ENCODE data around the gene DLG2.

The DLG2 gene

GRCh38 chr11:84146826-84147225, 1480.3 kb downstream of the DLG2 start:
- H3K4me3 ChIP-seq = no peak overlapping the region
- H3K27ac ChIP-seq = no peak overlapping the region

DNA sequence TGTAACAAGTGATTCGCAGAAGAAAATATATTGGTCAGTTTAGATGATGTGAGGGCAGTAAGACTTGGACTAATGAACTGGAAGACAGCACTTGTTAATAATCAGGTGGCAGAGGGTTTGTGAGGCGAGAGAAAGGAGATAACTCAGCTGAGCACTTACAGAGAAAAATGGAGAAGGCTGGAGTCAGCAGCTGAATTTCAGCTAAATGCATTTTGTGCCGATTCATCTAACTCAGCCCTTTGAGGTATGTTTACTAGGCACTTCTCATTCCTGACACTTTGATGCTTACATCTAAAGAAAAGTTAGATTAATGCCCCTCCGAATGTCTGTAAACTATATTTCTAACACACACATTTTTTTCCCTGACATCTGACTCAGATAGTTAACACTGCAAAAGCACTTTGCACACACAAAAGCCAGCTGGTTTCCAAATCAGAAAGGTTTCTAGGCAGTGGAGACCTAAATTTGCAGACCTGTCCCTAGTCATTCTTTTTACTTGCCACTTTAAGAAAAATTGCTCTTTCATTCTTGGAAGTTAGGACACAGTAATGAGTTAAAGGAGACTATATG, 1481.4 kb downstream of the DLG2 start:
- no peak overlapping the region for H3K4me3 ChIP-seq
- H3K27ac ChIP-seq = no peak overlapping the region

GRCh38 chr11:84144531-84144930, 1482.6 kb downstream of the DLG2 start:
- Histone ChIP-seq H3K27ac (no peak overlapping the region), H3K4me3 (no peak overlapping the region)

GRCh38 chr11:84142411-84142810, 1484.7 kb downstream of the DLG2 start:
- H3K27ac ChIP-seq = no peak overlapping the region
- H3K4me3 ChIP-seq = no peak overlapping the region

DNA sequence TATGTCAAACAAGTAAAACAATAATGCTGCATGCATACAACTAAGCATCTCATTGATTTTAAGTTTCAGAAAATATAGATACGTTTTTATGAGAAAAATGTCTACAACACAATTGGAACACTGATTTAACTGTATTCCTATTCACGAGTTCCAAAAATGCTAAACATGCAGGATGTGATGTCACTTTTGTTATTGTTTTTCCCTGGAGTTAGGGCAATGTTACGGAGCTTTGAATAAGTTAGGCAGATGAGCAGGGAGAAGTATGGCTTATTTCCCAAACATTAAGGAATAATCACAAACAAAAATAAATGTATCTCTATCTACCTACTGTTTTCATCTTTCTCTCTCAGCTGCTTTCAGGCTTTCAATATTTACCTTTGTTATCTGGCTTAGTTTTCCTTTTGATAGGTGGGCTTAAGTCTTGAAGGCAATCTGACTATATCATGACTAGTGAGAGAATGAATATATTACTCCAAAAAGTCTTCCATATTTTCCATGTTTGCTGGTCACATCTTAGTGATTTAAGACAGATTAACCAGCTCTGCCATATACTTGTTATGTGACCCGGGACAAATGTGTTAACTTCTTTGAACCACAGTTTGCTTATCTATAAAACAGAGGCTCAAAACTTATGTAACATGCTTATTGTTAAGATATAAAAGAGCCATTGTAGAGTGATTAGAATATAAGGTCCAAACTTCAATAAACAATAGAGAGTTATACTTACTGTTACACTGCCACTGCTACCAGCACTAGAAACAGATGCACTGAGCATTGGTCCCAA, 1486.6 kb downstream of the DLG2 start:
- H3K4me3 ChIP-seq = no peak overlapping the region

GRCh38 chr11:84137960-84138359, 1489.2 kb downstream of the DLG2 start:
- H3K27ac ChIP-seq = no peak overlapping the region
- H3K4me3 ChIP-seq = no peak overlapping the region

More for the DNA sequence above, 1486.6 kb downstream of the DLG2 start:
- no peak overlapping the region for H3K27ac ChIP-seq

DNA sequence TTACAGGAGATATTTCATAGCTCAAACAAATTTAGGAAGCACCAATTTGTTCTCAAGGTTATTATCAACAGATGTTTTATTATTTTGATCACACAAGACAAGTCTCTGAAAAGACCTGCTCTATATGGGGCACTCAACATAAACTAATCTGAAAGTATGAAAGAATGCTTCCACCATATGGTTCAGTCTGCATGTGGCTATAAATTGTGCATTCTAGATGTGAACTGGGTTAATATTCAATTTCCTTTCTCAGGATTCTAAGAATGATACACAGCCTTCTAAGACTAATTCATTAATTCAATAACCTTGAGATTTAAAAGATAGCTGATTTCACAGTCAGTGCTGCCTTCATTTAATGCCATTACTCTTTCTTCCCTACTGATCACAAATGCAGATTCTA, 1489.6 kb downstream of the DLG2 start:
- Histone ChIP-seq H3K27ac (no peak overlapping the region), H3K4me3 (no peak overlapping the region)

- no peak overlapping the region for H3K27ac ChIP-seq
- no peak overlapping the region for H3K4me3 ChIP-seq
Observed at GRCh38 chr11:84136926-84137325, 1490.2 kb downstream of the DLG2 start.

DNA sequence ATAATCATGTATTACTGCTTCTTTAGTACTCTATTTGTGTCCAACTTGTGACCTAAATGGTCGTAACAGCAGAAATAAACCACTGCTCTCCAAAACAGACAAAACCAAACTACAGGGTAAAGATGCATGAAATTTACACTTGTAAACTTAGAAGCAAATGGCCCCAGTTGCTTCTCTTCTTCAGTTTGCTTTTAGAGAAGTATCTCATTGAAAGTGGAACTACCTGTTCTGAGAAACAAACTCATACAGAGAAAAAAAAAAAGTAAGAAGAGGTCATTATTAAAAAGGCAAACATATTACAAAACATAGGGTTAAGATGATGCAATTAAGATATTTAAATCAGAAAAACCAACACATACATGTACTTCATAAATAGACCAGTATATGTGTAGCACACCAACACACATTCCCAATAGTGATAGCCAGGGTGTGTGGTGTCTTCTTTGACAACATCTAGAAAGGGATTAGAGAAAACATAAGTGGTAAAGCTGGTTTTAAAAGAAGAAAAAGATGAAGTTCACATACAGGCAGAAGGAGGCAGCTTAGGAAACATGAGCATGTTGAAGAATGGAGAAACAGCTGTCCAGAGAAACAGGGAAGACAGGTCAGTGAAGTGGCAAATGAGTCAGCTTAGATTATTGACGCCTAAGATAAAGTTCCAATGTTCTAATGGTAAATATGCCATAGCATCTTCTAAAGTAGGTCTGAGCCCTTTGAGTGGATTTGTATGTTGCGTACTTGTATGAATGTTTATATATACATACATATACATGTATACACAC, 1496.3 kb downstream of the DLG2 start:
- no peak overlapping the region for H3K4me3 ChIP-seq
- no peak overlapping the region for H3K27ac ChIP-seq

DNA sequence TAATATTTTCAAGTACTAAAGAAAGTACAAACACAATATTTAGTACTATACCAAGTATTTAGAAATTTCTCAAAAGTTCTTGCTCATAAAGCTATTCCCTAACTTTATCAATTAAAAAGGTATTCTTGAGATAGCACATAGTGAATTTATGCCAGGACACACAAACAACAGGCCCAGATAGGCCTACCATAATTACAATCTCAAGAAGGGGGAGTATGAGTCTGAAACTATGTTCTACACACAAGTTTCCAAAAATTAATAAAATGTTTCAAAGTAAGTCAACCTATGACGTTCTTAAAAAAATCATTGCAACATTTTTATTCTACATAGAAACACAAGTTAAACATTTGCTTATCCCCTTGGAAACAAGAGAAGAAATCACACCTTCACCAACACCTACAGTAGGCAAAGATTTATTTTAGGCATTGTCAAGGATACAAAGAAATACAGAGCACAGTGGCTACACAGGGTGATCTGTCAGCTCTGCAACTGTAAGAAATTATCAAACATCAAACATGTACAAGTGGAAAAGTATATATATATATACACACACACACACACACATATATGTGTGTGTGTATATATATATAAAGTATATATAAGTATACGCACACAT, 1497.1 kb downstream of the DLG2 start:
- Histone ChIP-seq H3K4me3 (no peak overlapping the region), H3K27ac (no peak overlapping the region)

DNA sequence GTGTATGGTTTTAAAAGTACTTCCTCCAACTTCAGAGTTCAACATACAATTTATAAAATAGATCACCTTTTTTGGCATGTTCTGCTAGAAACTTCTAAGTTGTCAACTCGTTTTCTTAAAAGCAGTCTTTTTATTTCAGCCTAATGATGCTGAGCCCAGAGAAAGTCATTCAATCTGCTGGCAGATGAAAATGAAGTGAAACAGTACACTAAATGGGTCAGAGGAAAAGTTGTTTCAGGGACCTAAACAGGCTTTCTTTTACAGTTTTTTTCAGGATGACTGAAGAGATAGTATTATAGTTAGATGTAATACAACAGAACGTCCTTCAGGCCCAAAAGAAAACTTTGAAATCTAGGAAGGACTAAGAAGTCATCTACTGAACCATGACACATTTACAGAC, 1498.3 kb downstream of the DLG2 start:
- H3K27ac ChIP-seq = no peak overlapping the region
- H3K4me3 ChIP-seq = no peak overlapping the region

DNA sequence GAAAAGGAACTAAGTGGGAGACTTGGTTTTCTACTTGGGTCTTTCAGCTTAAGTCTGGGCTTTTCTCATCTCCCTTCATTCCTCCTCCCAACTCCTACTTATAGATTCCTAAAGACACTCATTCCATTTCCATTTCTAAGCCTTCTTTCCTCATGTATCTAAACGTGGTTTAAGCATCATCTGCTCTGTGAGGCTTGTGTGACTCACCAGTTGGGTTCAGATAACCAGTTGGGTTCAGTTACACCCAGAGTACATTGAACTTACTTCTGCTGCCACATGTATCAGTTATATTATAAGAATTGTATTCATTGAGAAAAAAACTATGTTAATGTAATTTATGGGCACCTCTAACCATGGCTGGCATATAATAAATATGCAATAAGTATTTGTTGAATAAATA, 1509.8 kb downstream of the DLG2 start:
- Histone ChIP-seq H3K4me3 (no peak overlapping the region), H3K27ac (no peak overlapping the region)

- no peak overlapping the region for H3K27ac ChIP-seq
- no peak overlapping the region for H3K4me3 ChIP-seq
Observed at GRCh38 chr11:84106541-84106940, 1520.6 kb downstream of the DLG2 start.

DNA sequence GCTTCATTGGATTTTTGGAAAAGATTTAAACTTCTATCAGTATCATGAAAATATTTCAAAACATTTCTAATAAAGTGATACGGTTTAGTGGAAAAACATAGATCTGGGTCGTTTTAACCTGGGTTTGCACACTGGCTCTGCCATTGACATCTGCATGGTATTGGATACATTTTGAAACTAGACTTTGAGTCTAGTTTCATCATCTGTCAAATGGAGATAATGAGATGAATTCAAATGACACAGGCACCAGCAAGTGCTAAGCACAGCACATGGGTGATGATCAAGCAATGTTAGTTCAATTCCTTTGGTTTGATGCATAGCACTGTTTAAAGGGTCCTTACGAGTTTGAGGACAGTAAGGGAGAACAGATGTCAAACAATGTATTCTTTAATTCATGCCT, 1522.0 kb downstream of the DLG2 start:
- Histone ChIP-seq H3K27ac (no peak overlapping the region), H3K4me3 (no peak overlapping the region)

DNA sequence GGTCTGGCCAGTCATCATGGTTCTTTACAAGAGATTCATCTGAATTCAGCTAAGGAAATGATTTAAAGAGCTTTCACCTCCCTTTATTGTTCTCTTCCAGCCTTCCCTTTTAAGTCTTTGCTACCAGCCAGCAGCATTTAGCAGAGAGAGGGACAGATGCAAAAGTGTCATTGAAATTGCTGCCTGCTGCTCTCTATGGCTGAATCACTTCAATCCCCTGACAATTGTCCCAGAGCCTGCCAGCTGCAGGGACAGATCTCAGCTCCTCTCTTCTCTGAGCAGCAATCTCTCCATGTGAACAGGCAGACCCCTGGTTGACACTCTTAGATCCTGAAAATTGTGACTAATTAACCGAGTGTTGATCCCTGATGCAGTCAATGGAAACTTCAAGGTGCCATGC, 1524.0 kb downstream of the DLG2 start:
- no peak overlapping the region for H3K27ac ChIP-seq
- H3K4me3 ChIP-seq = no peak overlapping the region

- no peak overlapping the region for H3K27ac ChIP-seq
- H3K4me3 ChIP-seq = no peak overlapping the region
Observed at GRCh38 chr11:84097186-84097585, 1530.0 kb downstream of the DLG2 start.

GRCh38 chr11:84091212-84091986, 1535.7 kb downstream of the DLG2 start:
- Histone ChIP-seq H3K4me3 (no peak overlapping the region), H3K27ac (no peak overlapping the region)

DNA sequence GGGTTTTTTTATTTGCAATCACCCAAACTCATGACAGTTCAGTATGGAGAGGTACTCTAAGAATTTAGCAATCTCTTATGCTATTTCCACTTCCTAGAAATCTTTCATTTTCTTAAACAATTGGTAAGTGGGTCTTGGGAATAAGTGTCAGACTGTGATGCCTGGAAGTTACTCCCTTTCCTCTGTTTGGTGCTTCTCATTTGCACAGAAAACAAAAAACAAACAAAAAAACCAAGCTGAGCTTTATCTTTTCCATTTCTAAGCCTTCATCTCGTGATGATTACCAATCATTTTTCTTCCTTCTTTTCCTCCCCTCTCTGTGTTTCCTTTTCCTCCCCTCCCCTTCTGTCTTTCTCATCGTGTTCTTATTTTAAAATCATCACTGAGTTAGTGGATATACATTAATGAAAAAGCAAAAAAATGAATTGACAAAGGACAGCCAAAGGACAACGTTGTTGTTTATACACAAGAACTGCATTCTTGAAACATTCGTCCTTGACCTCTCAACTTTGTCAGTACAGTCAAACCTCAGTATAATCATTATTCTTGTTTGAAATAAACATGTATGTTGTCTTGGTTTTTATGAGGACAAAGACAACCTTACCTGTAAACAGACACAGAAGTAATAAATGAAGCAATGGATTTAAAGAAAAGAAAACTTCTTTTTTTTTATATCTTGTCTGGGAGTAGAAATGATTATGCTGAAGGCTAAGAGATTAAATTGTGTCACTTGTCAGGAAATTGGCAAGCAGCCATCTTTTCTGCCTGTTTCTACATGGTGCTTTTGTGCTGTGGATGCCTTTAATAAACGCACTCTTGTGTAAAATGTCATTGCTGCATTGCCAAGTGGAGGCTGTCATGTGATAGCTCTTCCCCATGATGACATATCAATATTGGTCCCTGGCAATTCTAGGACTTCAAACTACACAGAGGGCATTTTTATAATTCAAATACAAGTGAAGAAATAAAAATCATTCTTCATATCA, 1537.8 kb downstream of the DLG2 start:
- H3K4me3 ChIP-seq = no peak overlapping the region
- H3K27ac ChIP-seq = no peak overlapping the region

DNA sequence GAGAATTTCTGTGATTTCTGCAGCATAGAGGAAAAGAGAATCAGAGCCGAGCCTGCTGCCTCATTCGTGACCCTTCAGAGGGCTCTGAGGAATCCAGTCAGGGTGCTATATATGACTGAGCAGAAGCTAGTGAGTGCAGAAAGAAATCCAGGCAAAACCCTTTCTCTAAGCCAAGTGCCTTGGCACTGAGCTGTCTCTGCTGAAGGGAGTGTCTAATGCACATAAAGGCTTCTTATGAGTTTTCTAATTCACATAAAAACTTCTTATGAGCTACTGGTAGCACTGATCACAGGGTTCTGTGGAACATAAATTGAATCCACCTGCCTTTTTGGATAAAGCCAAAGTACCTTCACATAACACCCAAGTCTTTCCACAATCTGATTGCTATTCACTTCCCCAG, 1555.3 kb downstream of the DLG2 start:
- no peak overlapping the region for H3K4me3 ChIP-seq
- H3K27ac ChIP-seq = no peak overlapping the region

Measured in skin epidermis (tissue), 12 donors.